GM18873 (cell line): Measurements from ENCODE around the gene FBXO39.
"Not testable (repeated sequence)": the region's sequence is repeated elsewhere in the genome, so short reads cannot be mapped to it uniquely, and the experiment has no call there.

Source experiments
- ATAC-seq: cut with Tn5 transposase; IDR thresholded peaks from one replicate; pipeline ENCODE4 v1.9.1; 2021; ENCODE audit warnings: mild to moderate bottlenecking, moderate library complexity, moderate number of reproducible peaks; ENCODE audit not compliant: unreplicated experiment, low FRiP score

Gene FBXO39

GRCh38 chr17:6787081-6787693 is 11.2 kb downstream of the FBXO39 start:
- ATAC-seq, result no peak

DNA sequence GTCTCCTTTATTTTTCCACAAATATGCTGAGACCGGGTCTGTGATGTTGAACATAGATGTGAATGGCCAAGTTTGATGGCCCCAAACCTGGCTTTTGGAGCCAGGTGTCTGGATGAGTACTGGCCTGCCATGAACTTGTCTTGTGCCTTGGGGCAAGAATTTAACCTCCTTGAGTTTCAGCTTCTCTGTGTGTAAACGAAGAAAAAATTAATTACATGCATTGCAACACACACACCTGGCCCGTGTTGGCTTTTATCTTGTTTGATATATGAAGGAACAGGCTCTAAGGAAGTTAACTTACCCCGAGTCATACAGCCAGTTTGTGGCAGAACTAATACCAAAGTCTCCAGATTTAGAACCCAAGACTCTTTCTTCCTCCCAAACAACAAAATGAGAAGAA is 13.1 kb downstream of the FBXO39 start:
- no peak for ATAC-seq

GRCh38 chr17:6793748-6794493 is 17.9 kb downstream of the FBXO39 start:
- ATAC-seq, result no peak

- no peak for ATAC-seq
Observed at GRCh38 chr17:6796017-6796886, 20.2 kb downstream of the FBXO39 start.

GRCh38 chr17:6796887-6797490 is 21.0 kb downstream of the FBXO39 start:
- ATAC-seq, result no peak

DNA sequence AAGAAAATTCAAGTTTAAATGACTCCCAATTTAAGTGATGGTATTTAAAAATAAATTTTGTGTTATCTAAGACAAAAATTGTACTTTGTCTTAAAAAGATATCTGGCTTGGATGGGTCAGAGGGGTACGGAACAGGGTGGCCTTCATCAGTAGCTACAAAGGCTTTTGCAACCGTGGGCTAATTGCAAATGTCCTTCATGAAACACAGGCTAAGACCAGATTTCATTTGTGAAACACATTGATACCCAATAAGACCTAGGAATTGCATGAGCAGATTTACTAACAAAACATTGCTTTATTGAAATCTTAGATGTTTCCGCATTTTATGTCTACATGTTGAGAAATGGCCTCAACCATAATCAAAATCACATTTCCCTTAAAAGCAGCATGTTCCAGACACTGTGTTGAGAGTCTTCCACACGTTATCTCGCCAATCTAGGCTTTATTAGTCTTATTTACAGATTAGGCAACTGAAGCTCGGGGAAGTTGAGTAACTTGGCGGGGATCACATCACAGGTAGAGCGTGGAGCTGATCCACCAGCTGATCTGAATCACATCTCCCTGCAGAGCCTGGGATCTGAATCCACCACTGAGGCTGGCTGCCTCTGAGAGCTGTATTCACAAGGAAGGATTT is 21.8 kb downstream of the FBXO39 start:
- ATAC-seq, result no peak

- no peak for ATAC-seq
Observed at GRCh38 chr17:6799738-6800137, 23.7 kb downstream of the FBXO39 start.

DNA sequence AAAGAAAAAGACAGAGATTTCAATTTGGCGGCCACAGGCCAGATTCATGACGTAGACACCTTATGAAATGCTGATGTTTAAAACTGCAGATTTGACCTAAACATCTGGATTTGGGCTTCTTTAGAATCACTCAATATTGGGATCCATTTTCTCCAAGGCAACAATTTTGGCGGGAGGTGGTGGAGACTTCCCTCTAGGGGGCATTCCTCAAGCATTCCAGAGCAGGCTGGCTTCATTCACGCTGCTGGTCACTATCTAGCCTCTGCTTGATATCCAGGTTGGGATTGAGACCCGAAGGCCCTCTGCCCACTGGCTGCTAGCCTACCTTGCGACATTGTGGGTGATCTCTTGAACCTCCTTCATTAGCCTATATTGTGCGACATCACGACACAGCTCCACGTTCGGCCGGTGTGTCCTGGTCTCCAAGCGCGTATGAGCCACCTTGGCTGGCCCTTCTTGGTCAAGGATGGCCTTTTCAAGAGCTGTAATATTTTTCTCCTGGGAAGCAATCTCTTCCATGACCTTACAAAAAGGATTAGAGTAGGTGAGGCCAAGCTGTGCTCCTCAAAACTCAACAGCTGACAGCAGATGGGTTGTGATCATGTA is 24.5 kb downstream of the FBXO39 start:
- no peak for ATAC-seq

GRCh38 chr17:6811510-6811909 is 35.5 kb downstream of the FBXO39 start:
- ATAC-seq, result no peak

DNA sequence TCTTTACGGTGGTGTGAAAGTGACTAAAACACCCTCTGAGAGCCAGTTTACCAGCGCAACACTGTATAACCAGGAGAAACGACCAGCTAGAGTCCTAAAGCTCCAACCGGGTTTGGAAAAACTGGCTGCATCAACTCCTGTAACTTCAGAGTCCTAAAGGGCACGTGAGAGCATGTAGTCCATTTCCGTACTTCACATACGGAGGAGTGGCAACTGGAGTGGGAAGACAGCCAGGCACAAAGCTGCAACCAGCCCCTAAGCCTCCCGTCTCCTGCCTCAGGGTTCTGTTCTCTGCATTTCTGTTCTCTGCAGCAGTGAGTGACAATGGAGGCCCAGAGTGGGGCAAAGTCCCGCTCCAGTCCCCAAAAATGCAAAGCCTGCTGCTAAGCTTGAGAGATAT is 36.3 kb downstream of the FBXO39 start:
- ATAC-seq, result no peak

- no peak for ATAC-seq
Observed at GRCh38 chr17:6815775-6816174, 39.8 kb downstream of the FBXO39 start.

DNA sequence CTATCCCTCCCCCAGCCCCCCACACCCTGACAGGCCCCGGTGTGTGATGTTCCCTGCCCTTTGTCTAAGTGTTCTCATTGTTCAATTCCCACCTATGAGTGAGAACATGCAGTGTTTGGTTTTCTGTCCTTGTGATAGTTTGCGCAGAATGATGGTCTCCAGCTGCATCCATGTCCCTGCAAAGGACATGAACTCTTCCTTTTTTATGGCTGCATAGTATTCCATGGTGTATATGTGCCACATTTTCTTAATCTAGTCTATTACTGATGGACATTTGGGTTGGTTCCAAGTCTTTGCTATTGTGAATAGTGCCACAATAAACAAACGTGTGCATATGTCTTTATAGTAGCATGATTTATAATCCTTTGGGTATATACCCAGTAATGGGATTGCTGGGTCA is 40.4 kb downstream of the FBXO39 start:
- not testable (repeated sequence) for ATAC-seq

DNA sequence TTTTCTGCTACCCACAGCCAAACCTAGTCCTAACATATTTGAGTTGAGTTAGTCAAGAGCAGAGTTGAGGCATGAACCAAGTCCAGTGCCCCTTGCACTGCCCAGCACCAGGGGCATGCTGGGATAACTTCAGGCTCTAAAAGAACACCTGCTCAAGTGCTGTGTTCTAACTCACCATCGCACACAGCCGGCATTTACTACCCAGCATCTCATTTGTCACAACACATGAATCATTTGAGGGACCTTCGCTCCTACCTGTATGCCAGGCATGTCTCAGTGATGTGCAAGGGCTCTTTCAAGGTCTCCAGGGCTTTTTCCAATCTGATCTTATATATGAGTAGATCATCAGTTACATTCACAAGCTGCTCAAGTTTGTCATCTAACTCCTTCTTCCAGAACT is 42.9 kb downstream of the FBXO39 start:
- no peak for ATAC-seq

- ATAC-seq, result no peak
Observed at GRCh38 chr17:6823011-6823442, 47.0 kb downstream of the FBXO39 start.

DNA sequence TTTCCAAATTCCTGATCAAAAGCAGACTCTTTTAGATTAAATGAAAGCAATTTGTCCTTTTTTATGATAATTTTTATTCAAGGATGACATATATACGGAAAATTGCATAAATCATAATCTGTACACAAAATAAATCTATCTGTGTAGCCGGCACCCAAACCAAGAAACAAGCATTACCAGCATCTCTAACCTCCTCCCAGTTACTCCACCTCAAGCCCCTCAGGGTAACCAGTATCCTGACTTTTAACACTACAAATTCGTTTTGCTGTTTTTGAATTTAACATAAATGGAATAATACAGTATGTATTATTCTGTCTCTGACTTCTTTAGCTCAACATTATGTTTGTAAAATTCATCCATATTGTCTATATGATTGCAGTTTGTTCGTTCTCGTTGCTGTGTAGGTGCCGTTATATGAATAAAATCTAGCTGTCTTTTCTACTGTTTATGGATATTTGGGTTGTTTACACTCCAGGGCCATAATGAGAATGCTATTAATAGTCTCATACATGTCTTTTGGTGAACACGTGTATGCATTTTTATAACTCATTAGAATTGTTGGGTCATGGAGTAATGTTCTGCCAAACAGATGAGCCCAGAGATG is 54.5 kb downstream of the FBXO39 start:
- ATAC-seq, result no peak

- ATAC-seq, result no peak
Observed at GRCh38 chr17:6831661-6832263, 55.7 kb downstream of the FBXO39 start, which contains the start of gene TEKT1. Gene TEKT1 (minus strand): TSS chr17:6831729. CDS start chr17:6830376, 1,353 bp downstream.
